HG03064 (cell line): ENCODE results near the gene LPAR2.
A peak's percentile ranks its signal among the peaks of the same experiment; 100 is the strongest.

ENCODE experiments used
- ATAC-seq: cut with Tn5 transposase; IDR thresholded peaks from one replicate; pipeline ENCODE4 v1.9.1; 2021; ENCODE audit warnings: low read depth; ENCODE audit not compliant: unreplicated experiment

Gene LPAR2

GRCh38 chr19:19654441-19654840 lies 26.4 kb upstream of the LPAR2 start:
- ATAC-seq: no peak

GRCh38 chr19:19653597-19654147 lies 25.7 kb upstream of the LPAR2 start:
- no peak for ATAC-seq

DNA sequence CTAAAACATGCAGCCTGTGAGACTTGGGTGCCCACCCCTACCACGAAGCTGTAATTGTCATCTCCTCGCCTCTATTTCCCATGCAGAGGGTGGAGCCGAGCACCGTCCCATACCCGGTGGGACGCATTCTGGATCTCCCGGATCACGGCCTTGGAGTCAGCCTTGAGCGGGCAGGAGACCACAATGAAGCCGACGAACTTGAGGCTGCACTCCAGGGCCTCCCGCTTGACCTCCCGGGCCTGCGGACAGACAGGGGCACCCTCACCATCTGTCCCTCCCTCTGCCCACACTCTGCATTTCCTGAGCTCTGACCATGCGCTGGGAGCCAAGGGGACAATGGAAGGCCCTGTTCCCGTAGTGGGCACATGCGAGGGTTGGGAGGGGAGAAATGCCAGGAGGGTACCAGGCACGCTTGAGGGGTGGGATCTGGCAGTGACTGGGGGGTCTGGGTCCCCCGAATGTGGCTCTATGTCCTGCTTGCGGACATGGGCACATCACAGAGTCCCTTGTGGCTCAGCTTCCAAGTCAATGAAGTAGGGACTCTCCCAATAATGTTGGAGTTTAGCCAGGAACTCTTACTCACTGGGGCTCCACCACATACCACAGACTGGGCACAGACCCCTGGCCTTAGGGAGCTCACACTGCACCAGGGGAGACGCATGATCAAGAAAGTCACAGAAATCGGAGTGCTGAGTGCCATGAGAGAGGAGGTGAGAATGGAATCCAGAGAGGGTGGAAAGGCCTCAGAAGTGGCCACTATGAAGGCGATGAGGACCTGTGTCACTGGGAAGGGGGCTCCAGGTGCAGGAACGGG lies 24.7 kb upstream of the LPAR2 start:
- ATAC-seq: no peak

- no peak for ATAC-seq
Measured at GRCh38 chr19:19651076-19651475, 23.1 kb upstream of the LPAR2 start.

GRCh38 chr19:19650331-19650730 lies 22.3 kb upstream of the LPAR2 start:
- no peak for ATAC-seq

DNA sequence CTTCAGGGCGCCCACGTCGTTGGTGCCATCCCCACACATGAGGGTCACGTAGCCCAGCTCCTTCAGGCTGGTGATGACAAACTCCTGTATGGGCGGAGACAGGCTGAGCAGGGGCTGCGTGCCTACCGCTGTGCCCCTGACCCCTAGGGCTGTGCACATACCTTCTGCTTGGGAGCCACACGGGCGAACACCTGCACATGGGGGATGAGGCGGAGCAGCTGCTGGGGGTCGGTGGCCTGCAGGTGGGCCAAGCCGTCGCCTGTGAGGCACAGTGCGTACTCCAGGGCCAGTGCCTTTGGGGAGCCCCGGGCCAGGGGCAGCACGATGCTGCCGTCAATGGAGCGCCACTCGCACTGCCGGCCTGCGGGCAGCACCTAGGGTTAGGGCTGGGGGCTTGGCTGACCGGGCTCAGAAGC lies 21.6 kb upstream of the LPAR2 start:
- no peak for ATAC-seq

DNA sequence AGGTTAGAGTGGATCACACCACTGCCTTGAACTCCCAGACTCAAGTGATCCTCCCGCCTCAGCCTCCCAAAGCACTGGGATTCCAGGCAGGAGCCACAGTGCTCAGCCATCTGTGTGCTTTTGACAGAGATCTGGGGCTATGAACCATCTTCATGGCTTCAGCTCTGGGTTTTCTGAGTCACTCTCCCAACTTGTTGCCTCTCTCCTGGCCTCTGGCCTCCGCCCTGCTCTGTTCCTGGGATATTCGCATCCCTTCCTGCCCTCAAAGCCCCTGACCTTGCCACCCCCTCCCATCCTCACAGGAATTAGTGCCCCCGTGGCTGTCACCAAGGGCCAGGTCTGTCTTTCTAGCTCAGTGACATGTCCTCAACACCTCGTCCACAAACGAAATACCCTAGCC lies 21.1 kb upstream of the LPAR2 start:
- ATAC-seq: no peak

DNA sequence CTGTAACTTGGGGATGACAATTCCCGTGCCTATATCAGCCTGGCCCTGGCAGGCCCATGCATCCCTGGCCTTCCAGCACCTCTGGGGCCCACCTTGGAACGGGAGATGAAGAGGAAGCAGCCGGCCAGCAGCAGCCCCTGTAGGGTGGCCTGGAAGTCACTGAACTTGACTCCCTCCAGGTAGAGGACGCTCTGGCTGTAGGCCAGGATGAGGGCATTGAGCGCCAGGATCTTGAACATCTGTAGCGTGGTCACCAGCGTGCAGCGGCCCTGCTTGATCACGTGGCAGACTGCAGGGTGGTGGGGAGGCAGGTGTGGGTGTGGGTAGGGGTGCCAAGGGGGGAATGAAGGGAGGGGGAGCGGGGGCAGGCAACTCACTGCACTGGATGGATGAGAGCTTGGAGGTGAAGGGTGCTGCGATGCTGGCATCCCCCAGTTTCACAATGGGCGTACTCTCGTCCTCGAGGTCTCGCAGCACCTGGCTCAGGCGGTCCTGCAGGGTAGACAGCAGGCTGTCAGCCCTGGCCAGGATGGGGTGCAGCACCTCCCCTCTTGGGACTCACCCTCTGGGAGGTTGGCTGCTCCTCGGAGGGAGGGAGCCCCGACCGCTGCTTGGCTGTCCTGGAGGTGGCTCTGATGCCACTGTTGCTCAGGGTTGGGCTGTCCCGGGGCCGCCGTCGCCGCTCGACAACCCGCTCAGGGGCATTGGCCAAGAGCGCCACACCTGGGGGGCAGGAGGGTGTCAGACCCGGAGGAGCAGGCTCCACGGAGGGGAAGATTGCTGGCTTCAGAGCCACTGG lies 19.2 kb upstream of the LPAR2 start:
- ATAC-seq: no peak

DNA sequence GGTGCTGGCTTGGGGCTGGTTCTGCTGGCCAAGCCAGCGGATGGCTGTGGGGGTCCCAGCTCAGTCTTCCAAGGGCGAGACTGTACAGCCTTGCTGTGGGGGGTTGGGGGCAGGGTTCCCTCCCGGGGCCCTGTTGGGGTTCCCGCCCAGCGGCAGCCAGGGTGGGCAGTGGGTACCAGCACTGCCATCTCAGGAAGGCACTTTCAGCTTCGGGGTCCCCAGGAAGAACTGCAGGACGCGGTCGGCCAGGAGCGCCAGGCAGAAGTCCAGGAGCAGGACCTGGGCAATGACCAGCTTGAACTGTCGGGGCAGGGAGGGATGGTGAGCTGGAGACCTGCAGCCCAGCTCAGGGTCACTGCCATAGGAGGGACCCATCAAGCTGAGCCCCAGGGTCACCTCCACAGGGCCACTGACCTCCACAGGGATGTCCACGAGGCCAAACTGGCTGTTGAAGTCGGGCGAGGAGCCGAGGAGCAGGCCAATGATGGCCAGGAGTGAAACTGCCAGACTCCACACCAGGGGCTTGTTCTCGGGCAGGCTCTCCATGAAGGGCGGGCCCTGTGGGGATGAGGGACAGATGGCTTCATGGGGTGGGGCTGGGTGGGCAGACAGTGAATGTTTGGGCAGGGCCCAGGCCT lies 17.3 kb upstream of the LPAR2 start:
- no peak for ATAC-seq

GRCh38 chr19:19644054-19644388 lies 16.0 kb upstream of the LPAR2 start:
- no peak for ATAC-seq

DNA sequence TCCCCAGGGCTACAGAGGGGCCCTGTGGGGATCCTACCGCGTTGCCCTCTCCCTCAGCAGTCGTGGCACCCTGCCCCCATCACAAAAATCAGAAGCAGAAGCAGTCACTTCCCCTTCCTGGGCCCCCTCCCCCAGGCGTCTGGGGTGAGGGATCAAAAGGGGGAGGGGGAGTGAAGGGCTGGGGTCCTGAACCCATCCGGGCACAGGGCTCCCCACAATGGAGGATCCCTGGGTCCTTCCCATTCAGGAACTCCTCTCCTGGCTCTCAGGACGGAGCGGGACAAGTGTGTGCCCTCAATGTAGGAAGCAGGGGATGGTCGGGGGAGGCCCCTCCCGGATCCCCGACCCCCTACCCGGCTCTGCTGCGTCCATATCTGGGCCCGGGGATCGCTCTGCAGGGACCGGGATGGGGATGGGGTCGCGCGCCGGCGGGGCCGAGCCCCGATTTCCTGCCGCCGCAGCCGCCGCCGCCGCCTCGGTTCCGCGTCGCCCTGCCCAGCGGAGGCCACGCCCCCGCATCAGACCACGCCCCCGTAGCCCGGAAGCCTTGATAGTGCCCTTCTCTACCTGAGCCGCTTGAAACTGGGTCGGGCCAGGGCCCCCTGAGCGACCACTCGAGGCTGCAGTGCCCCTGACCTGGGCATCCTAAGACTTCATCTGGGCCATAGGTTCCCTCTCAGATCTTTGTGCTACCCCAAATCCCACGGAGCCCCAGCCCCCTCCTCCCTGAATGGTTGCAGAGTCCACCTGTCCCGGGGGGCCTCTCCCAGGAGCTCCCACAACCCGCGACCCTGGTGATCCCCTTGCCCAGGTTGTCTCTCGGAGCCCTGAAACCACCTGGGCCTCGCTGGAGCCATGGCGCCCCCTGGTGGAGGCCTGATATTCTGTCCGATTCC lies 15.4 kb upstream of the LPAR2 start, which contains the start of gene GMIP:
TSS of gene GMIP (minus strand) at position 500 of the 896 bp plus-strand sequence. CDS start at position 372, 128 bp downstream.
- ATAC-seq: peak; percentile 46

GRCh38 chr19:19642506-19643157 lies 14.6 kb upstream of the LPAR2 start:
- ATAC-seq: peak; percentile 10

DNA sequence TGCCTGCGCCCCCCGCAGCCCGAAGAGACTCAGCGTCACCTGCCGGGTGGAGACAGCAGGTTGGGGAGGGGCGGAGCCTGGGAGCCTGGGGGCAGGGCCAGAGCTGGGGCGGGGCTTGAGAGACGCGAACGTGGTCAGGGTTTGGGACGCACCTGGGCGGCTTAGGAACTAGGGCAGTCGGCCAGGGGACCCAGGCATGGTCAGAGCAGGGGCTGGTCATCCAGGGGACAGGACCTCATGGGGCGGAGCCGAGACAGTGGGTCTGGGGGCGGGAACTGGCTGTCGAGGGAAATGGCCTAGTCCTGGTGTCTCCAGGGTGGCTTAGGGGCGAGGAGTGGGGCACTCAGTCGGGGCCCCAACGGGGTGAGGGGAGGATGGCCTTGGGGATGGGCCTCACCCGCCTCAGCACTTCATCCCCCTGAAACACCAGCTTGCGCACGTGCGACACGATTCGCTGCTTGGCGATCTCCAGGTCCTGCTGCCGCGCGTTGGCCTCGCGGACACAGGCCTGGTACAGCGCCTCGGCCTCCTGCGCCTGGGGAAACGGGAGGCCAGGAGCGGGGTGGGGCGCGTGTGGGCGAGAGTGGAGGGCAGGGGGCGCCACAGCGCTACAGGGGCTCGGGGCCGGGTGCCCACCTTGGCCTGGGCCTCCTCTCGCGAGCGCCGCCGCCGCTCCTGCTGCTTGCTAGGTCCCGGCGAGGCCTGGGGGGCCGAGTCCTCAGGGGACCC lies 9.7 kb upstream of the LPAR2 start:
- no peak for ATAC-seq

- no peak for ATAC-seq
Measured at GRCh38 chr19:19637186-19637522, 9.1 kb upstream of the LPAR2 start.

GRCh38 chr19:19636573-19637185 lies 8.7 kb upstream of the LPAR2 start:
- ATAC-seq: no peak

DNA sequence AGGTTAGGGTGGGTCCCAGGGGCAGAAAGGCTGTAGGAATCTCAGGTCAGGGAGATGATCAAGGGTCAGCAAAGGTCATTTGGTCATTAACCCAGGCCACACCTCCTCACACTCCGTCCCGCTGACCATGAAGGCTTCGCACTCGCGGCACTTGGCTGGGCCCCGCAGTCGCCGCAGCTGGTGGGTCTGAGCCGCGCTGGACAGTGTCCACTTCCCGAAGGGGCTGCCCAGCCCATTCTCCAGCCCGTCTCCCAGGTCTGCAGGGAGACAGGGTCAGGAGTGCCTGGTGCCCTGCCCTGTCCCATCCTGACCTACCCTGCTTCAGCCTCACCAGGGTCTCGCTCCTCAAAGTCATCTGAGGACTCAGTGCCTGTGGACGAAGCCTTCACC lies 7.3 kb upstream of the LPAR2 start:
- no peak for ATAC-seq

DNA sequence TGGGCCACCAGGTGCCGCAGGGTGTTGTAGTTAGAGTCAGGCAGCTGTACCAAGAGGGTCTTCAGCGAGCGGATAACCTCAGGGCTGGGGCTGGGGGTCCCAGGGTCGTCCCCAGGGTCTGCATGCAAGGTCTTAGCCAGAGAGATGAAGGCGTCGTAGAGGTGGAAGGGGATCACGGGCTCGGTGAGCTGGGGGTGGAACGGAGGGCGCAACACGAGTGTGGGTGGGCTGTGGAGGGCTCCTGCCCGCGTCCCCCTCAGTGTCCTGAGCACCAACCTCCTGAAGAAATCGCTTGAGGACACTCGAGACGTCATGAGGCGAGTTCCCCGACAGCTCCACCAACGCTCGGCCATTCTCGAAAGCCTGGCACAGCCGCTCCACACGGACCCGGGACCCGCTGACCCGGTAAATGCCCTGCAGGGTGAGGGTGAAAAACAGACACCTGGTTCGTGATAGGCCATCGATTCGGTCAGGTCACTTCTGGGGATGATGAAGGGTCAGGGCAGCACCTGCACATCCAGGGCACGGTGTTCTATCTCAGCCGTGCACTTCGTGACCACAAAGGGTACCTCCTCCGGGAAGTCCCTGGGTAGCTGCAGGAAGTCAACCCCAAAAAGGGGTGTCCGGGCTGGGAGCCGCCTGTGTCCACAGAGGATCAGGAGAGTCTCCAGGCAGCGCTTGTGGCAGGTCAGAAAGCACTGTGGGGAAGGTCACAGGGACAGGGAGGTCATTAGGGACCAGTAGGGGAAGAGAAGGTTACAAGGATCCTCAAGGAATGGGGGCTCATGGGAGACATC lies 6.7 kb upstream of the LPAR2 start:
- ATAC-seq: no peak
